Measurements from ENCODE around the gene LDB3. TPM values are rescaled to one million over a fixed set of nuclear protein-coding genes. Genes with fewer than 3 reads are reported as not detected.

Gene LDB3
- total RNA-seq, 1 experiment from 2014 or later, result 0.20 TPM

- BruUV-seq (replicated peaks), result no TSS peak
- Histone ChIP-seq H4K20me1 (ENCODE audit: insufficient read depth) (no peaks in the 10 kb centered on the region), H3K4me1 (ENCODE audit: control insufficient read depth in 1 of 2, insufficient read depth in 2 of 2, low read length in 2 of 2) (peaks cover 20 to 25% of the 10 kb centered on the region in 2 experiments), H3K4me3 (replicated peaks in 1 of 2; ENCODE audit: low read depth in 1 of 2, low read length in 2 of 2) (no peak overlapping the region), H2AFZ (ENCODE audit: low read depth, low read length, poor library complexity, severe bottlenecking) (no peak overlapping the region), H3K36me3 (ENCODE audit: control insufficient read depth in 1 of 2, insufficient read depth in 2 of 2, low read length in 2 of 2) (no peaks in the 10 kb centered on the region), H3K4me2 (ENCODE audit: low read length) (no peak overlapping the region), H3K79me2 (ENCODE audit: insufficient read depth, low read length) (no peaks in the 10 kb centered on the region), H3K9me2 (ENCODE audit: insufficient read depth) (no peaks in the 10 kb centered on the region), H3K27ac (ENCODE audit: low read depth, low read length) (no peak overlapping the region), H3K27me3 (ENCODE audit: insufficient read depth, low read length) (no peaks in the 10 kb centered on the region), H3K9me3 (ENCODE audit: control insufficient read depth in 1 of 2, insufficient read depth in 1 of 2, low read depth in 1 of 2, low read length in 2 of 2) (no peaks in the 10 kb centered on the region), H3K9ac (ENCODE audit: low read length) (no peak overlapping the region)
- ChIA-PET CTCF (no interaction called here), RAD21 (ENCODE audit: low non-redundant PET in 1 of 2, low total read pairs in 2 of 2, uncharacterized antibody in 2 of 2, unreplicated experiment in 2 of 2) (no interaction called here), POLR2A (no interaction called here)
- ATAC-seq (no peak), DNase-seq (ENCODE audit: low read depth, low spot score) (no peak)
- no peak for TF ChIP-seq EZH2phosphoT487 (IDR thresholded peaks at IDR 0.05; ENCODE audit: borderline replicate concordance)
- TF ChIP-seq POLR2A (IDR thresholded peaks at IDR 0.05; ENCODE audit: borderline replicate concordance, extremely low read depth, insufficient read depth, insufficient read length), result no peak
- no peak for TF ChIP-seq ZNF274 (IDR thresholded peaks at IDR 0.05; ENCODE audit: low read depth, low read length)
- no peak for TF ChIP-seq POLR2AphosphoS5 (IDR thresholded peaks at IDR 0.05; ENCODE audit: low read depth, low read length)
- TF ChIP-seq ATF3 (IDR thresholded peaks at IDR 0.05), result no peak
- no peak for TF ChIP-seq YY1 (IDR thresholded peaks at IDR 0.05; ENCODE audit: extremely low read depth, insufficient replicate concordance, low read depth, low read length)
- no peak for TF ChIP-seq CTCF (IDR thresholded peaks at IDR 0.05 in 2 of 3, conservative IDR thresholded peaks at IDR 0.05 in 1 of 3; ENCODE audit: borderline replicate concordance in 1 of 3, insufficient read depth in 1 of 3, low read depth in 2 of 3, low read length in 2 of 3)
- intact Hi-C loops (cut with micrococcal nuclease), result no loop called here
Observed at GRCh38 chr10:86652361-86653202, 15.7 kb upstream of the LDB3 start.

Measured in HCT116 (cell line).